H1 (cell line): ENCODE results near the gene ZNF618. TPM values are rescaled to one million over a fixed set of nuclear protein-coding genes. Genes with fewer than 3 reads are reported as not detected.

Experiments
- CTCF ChIA-PET: fragments of 300-600 bp; sonication (Branson Sonifier 250); formaldehyde crosslinking; loops from one replicate; lab custom pipeline; 2021; ENCODE audit not compliant: partially characterized antibody; lab: Charles Lee
- POLR2A ChIA-PET: fragments of 300-600 bp; sonication (Branson Sonifier 250); formaldehyde crosslinking; loops from one replicate; lab custom pipeline; 2021; ENCODE audit warnings: inconsistent platforms; ENCODE audit not compliant: partially characterized antibody; lab: Charles Lee
- DNase-seq, 2 experiments: peaks; one replicate each; pipeline versions ENCODE4 v3.0.0 to v3.0.0-alpha.2; 2010 to 2022; ENCODE audit warnings: low spot score in 2 of 2, low read depth in 1 of 2, mixed read lengths in 1 of 2
- FAIRE-seq: peaks from 2 replicates; lab custom pipeline; 2011; peaks lifted over from hg19 to GRCh38; lab: Jason Lieb, UNC
- H2AFZ ChIP-seq: 2 replicates; pipeline ENCODE4 v1.8.1; 2012; ENCODE audit warnings: low read length, inconsistent platforms
- H2AK5ac ChIP-seq: 2 replicates; pipeline ENCODE4 v1.6.1; 2013; ENCODE audit warnings: low read depth, low read length
- H2BK120ac ChIP-seq: replicated peaks from 2 replicates; pipeline ENCODE3; 2013; ENCODE audit warnings: low read depth, low read length, inconsistent platforms
- H2BK12ac ChIP-seq: 2 replicates; pipeline ENCODE4 v1.6.1; 2013; ENCODE audit warnings: low read depth, low read length
- H2BK15ac ChIP-seq: 2 replicates; pipeline ENCODE4 v1.6.1; 2013; ENCODE audit warnings: low read length
- H2BK20ac ChIP-seq: 2 replicates; pipeline ENCODE4 v1.6.1; 2013; ENCODE audit warnings: low read length
- H2BK5ac ChIP-seq: 2 replicates; pipeline ENCODE4 v1.6.1; 2013; ENCODE audit warnings: low read depth, low read length
- H3K14ac ChIP-seq: 2 replicates; pipeline ENCODE4 v1.6.1; 2013; ENCODE audit warnings: inconsistent platforms; ENCODE audit not compliant: insufficient read length
- H3K18ac ChIP-seq: 2 replicates; pipeline ENCODE4 v1.6.1; 2013; ENCODE audit warnings: low read length; ENCODE audit errors: extremely low read depth
- H3K23ac ChIP-seq: 2 replicates; pipeline ENCODE4 v1.6.1; 2013; ENCODE audit warnings: inconsistent platforms; ENCODE audit not compliant: insufficient read length
- H3K23me2 ChIP-seq: 2 replicates; pipeline ENCODE4 v1.6.1; 2013; ENCODE audit warnings: low read depth, low read length
- H3K27ac ChIP-seq: 2 replicates; pipeline ENCODE4 v1.6.1; 2011; ENCODE audit warnings: low read depth, low read length, inconsistent platforms
- H3K27me3 ChIP-seq, 4 experiments: replicated peaks in 1 of 4; 1 replicate in 1 of 4; 2 replicates in 3 of 4; pipeline versions ENCODE4 v1.6.1 to v1.8.1; 2011 to 2013; ENCODE audit warnings: low read length in 3 of 4, mild to moderate bottlenecking in 3 of 4, inconsistent platforms in 2 of 4, mixed read lengths in 2 of 4, moderate library complexity in 1 of 4; ENCODE audit not compliant: control insufficient read depth in 3 of 4, insufficient read depth in 3 of 4; ENCODE audit errors: extremely low read depth in 1 of 4
- H3K36me3 ChIP-seq, 4 experiments: 2 replicates each; pipeline versions ENCODE4 v1.6.1 to v1.8.1; 2011 to 2013; ENCODE audit warnings: mild to moderate bottlenecking in 4 of 4, low read length in 3 of 4, moderate library complexity in 2 of 4, control low read depth in 1 of 4, inconsistent platforms in 1 of 4; ENCODE audit not compliant: insufficient read depth in 4 of 4, control insufficient read depth in 2 of 4
- H3K4ac ChIP-seq: replicated peaks from 2 replicates; pipeline ENCODE3; 2013; ENCODE audit warnings: low read length, low read depth, mixed read lengths, inconsistent platforms; ENCODE audit not compliant: insufficient read length
- H3K4me1 ChIP-seq, 4 experiments: replicated peaks in 1 of 4; 1 replicate in 1 of 4; 2 replicates in 3 of 4; pipeline versions ENCODE4 v1.6.1 to v1.8.1; 2011 to 2013; ENCODE audit warnings: low read length in 3 of 4, inconsistent platforms in 2 of 4, mixed read lengths in 1 of 4; ENCODE audit not compliant: insufficient read depth in 4 of 4, control insufficient read depth in 3 of 4
- H3K4me2 ChIP-seq, 2 experiments: 2 replicates each; pipeline versions ENCODE4 v1.6.1 to v1.8.1; 2011 to 2013; ENCODE audit warnings: low read depth in 2 of 2, low read length in 2 of 2, control low read depth in 1 of 2, inconsistent platforms in 1 of 2, mild to moderate bottlenecking in 1 of 2; ENCODE audit not compliant: insufficient read depth in 1 of 2
- H3K4me3 ChIP-seq, 4 experiments: fragments of 200-600, 300-600 bp in 1 of 4; sonication (generic), shearing (Covaris generic), sonication (Bioruptor Twin) in 1 of 4; 2 replicates each; pipeline versions ENCODE4 v1.5.1 to v1.8.1; 2011 to 2016; ENCODE audit warnings: low read length in 4 of 4, low read depth in 3 of 4, control low read depth in 2 of 4, inconsistent platforms in 2 of 4, mild to moderate bottlenecking in 2 of 4, mixed read lengths in 1 of 4, moderate library complexity in 1 of 4; ENCODE audit not compliant: insufficient read depth in 2 of 4; ENCODE audit errors: extremely low read depth in 1 of 4
- H3K56ac ChIP-seq: replicated peaks from 2 replicates; pipeline ENCODE3; 2013; ENCODE audit warnings: low read depth, mild to moderate bottlenecking, mixed read lengths, low read length, inconsistent platforms; ENCODE audit not compliant: insufficient read length
- H3K79me1 ChIP-seq: 2 replicates; pipeline ENCODE4 v1.6.1; 2013; ENCODE audit warnings: low read depth, low read length, control low read depth
- H3K79me2 ChIP-seq, 2 experiments: 2 replicates each; pipeline versions ENCODE4 v1.6.1 to v1.8.1; 2012 to 2013; ENCODE audit warnings: low read length in 2 of 2, mild to moderate bottlenecking in 2 of 2, inconsistent platforms in 1 of 2; ENCODE audit not compliant: insufficient read depth in 2 of 2, control insufficient read depth in 1 of 2
- H3K9ac ChIP-seq, 4 experiments: replicated peaks in 1 of 4; 1 replicate in 1 of 4; 2 replicates in 3 of 4; pipeline versions ENCODE4 v1.6.1 to v1.8.1; 2011 to 2013; ENCODE audit warnings: low read depth in 3 of 4, low read length in 3 of 4, control low read depth in 2 of 4, mild to moderate bottlenecking in 2 of 4, moderate library complexity in 2 of 4, inconsistent platforms in 1 of 4; ENCODE audit errors: extremely low read depth in 1 of 4
- H3K9me3 ChIP-seq, 2 experiments: 2 replicates each; pipeline versions ENCODE4 v1.6.1 to v1.8.1; 2012 to 2013; ENCODE audit warnings: mild to moderate bottlenecking in 2 of 2, moderate library complexity in 2 of 2, control low read depth in 1 of 2, inconsistent platforms in 1 of 2, low read depth in 1 of 2, low read length in 1 of 2, mixed read lengths in 1 of 2; ENCODE audit not compliant: insufficient read depth in 2 of 2
- H4K20me1 ChIP-seq, 2 experiments: replicated peaks in 1 of 2; 2 replicates each; pipeline versions ENCODE3 to v1.8.1; 2011 to 2013; ENCODE audit warnings: inconsistent platforms in 2 of 2, low read length in 2 of 2, mild to moderate bottlenecking in 1 of 2; ENCODE audit not compliant: insufficient read depth in 2 of 2, control insufficient read depth in 1 of 2
- H4K5ac ChIP-seq: 2 replicates; pipeline ENCODE4 v1.6.1; 2013; ENCODE audit warnings: low read length, low read depth, mixed read lengths, inconsistent platforms; ENCODE audit not compliant: insufficient read length
- H4K8ac ChIP-seq: 2 replicates; pipeline ENCODE4 v1.8.0; 2013; ENCODE audit warnings: mild to moderate bottlenecking, moderate library complexity, low read length, inconsistent platforms; ENCODE audit not compliant: insufficient read depth; ENCODE audit errors: extremely low read depth
- H4K91ac ChIP-seq: replicated peaks from 2 replicates; pipeline ENCODE3; 2013; ENCODE audit warnings: low read length, mixed read lengths, inconsistent platforms; ENCODE audit not compliant: insufficient read length
- CTBP2 ChIP-seq: IDR thresholded peaks from 2 replicates; pipeline ENCODE4 v1.7.0; 2011; ENCODE audit warnings: borderline replicate concordance, mild to moderate bottlenecking, moderate library complexity, mixed read lengths, low read length; ENCODE audit not compliant: insufficient read depth, insufficient read length
- EGR1 ChIP-seq: IDR thresholded peaks from 2 replicates; pipeline ENCODE4 v1.6.1; 2011; ENCODE audit warnings: low read depth, low read length, borderline replicate concordance
- RNF2 ChIP-seq: fragments of 200-900, 300-1000 bp; sonication (generic); IDR thresholded peaks from 2 replicates; pipeline ENCODE4 v1.7.1; 2016; ENCODE audit warnings: borderline replicate concordance, low read depth, mild to moderate bottlenecking, antibody characterized with exemption, low read length; ENCODE audit not compliant: poor library complexity, severe bottlenecking; ENCODE audit errors: missing control alignments
- SP4 ChIP-seq: IDR thresholded peaks from 2 replicates; pipeline ENCODE4 v1.6.1; 2012; ENCODE audit warnings: low read length, inconsistent platforms
- TAF7 ChIP-seq: optimal IDR thresholded peaks from 2 replicates; pipeline ENCODE3; 2011; ENCODE audit warnings: low read depth, mild to moderate bottlenecking, inconsistent platforms, low read length, moderate library complexity, borderline replicate concordance
- TBP ChIP-seq: IDR thresholded peaks from 2 replicates; pipeline ENCODE4 v1.6.1; 2011; ENCODE audit warnings: low read depth, low read length, improper control_type of control experiment
- TEAD4 ChIP-seq: IDR thresholded peaks from 2 replicates; pipeline ENCODE4 v1.6.1; 2012; ENCODE audit warnings: low read depth, low read length, inconsistent platforms, mixed read lengths
- WGBS, 2 experiments: shearing (Covaris generic) in 1 of 2; methylation state at CpG; one replicate each; pipeline versions ENCODE4 v1.1.6 to v1.1.7; 2013 to 2015; ENCODE audit warnings: low lambda C conversion rate in 2 of 2, mixed read lengths in 2 of 2, inconsistent platforms in 1 of 2, low coverage in 1 of 2, missing lambda C conversion rate in 1 of 2; ENCODE audit not compliant: insufficient replicate concordance in 2 of 2, insufficient coverage in 1 of 2, insufficient read length in 1 of 2; ENCODE audit errors: extremely low coverage in 1 of 2, missing lambda C conversion rate in 1 of 2; 5-methylcytosine and 5-hydroxymethylcytosine counted together
- polyA plus RNA-seq, 7 experiments: library from polyadenylated mRNA; depleted of rRNA in 3 of 7; stranded (reverse) in 5 of 7; unstranded in 2 of 7; fragments of >200 nt in 5 of 7; fragments of 200-250 nt in 2 of 7; gene quantifications; 1 replicate in 5 of 7; 2 replicates in 1 of 7; 4 replicates in 1 of 7; pipeline versions ENCODE4 v1.2.1 to v1.2.3, GENCODE V29; 2011 to 2013; ENCODE audit warnings: missing spikeins in 2 of 7, mixed read lengths in 2 of 7
- total RNA-seq: library from RNA; stranded (reverse); fragmentation: NEBNext Ultra II Directional; extraction: Animal tissue kit (Norgen Biotek cat#: 25700); gene quantifications from 2 replicates; pipeline ENCODE4 v1.2.1, GENCODE V29; 2021
- TF ChIP-seq, protein P1 (sequence below), 3 experiments: IDR thresholded peaks; 1 replicate in 2 of 3; 2 replicates in 1 of 3; pipeline versions ENCODE4 v1.5.1 to v1.6.1; 2011; ENCODE audit warnings: low read length in 3 of 3, mild to moderate bottlenecking in 3 of 3, inconsistent platforms in 2 of 3, low read depth in 1 of 3, moderate library complexity in 1 of 3; ENCODE audit not compliant: insufficient read depth in 1 of 3; ENCODE audit errors: control extremely low read depth in 1 of 3

ZNF618 gene
- total and polyA plus RNA-seq, 2 of the 8 experiments (the other 6 are each of a cell fraction or from before 2014, with no cell fraction given), result 9.6 to 28.5 TPM

DNA sequence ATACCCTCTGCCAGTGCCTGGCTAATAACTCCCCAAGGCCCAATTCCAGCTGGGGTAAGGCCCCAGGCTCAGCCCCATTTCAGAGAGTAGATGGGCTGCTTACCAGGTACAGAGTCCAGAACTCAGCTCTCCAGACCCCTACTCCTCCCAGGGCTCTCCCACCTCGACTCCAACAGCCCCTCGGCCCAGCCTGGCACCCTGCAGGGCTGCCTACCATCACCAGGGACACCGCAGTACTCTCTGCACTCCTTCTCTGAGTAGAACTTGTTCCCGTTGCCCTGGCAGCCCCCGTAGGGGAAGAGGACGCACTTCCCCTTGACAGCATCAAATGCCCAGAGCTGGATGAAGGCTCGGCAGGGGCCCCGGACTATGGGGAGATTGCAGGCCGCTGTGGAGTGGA lies 184.6 kb downstream of the ZNF618 start:
- Histone ChIP-seq H2BK5ac (no peak overlapping the region), H3K4me3 (no peak overlapping the region), H3K14ac (no peak overlapping the region), H3K56ac (no peak overlapping the region), H3K27me3 (no peaks in the 10 kb centered on the region), H3K23me2 (no peaks in the 10 kb centered on the region), H4K91ac (no peak overlapping the region), H3K23ac (no peak overlapping the region), H2BK20ac (no peak overlapping the region), H3K9ac (no peak overlapping the region), H4K8ac (no peak overlapping the region), H3K9me3 (no peaks in the 10 kb centered on the region), H2AFZ (no peak overlapping the region), H3K79me1 (no peaks in the 10 kb centered on the region), H3K18ac (no peak overlapping the region), H3K36me3 (no peaks in the 10 kb centered on the region), H3K4me1 (no peaks in the 10 kb centered on the region), H3K79me2 (no peaks in the 10 kb centered on the region), H2BK120ac (no peak overlapping the region), H2BK15ac (no peak overlapping the region), H3K4ac (no peak overlapping the region), H3K27ac (no peak overlapping the region), H4K5ac (no peak overlapping the region), H2BK12ac (no peak overlapping the region), H2AK5ac (no peak overlapping the region), H3K4me2 (no peak overlapping the region), H4K20me1 (no peaks in the 10 kb centered on the region)
- CTCF ChIA-PET, result interaction anchor here (1.0 to 2.5 kb wide), 5 partner anchors 11 to 323 kb away, joined by 3 to 9 read pairs (median 4); no protein-coding TSS in a partner anchor
- 83% methylated on average over 9 of the region's 9 CpGs; no CpG with 5 or more reads in 1 of the 2 experiments for WGBS, 2 experiments
- POLR2A ChIA-PET, result interaction anchor here (1.0 kb wide), 1 partner anchor 10 kb away, joined by 3 read pairs; no protein-coding TSS in a partner anchor
- DNase-seq (peak in 1 of 2 experiments; percentile 45), FAIRE-seq (no peak)
- TF ChIP-seq, protein P1, sequence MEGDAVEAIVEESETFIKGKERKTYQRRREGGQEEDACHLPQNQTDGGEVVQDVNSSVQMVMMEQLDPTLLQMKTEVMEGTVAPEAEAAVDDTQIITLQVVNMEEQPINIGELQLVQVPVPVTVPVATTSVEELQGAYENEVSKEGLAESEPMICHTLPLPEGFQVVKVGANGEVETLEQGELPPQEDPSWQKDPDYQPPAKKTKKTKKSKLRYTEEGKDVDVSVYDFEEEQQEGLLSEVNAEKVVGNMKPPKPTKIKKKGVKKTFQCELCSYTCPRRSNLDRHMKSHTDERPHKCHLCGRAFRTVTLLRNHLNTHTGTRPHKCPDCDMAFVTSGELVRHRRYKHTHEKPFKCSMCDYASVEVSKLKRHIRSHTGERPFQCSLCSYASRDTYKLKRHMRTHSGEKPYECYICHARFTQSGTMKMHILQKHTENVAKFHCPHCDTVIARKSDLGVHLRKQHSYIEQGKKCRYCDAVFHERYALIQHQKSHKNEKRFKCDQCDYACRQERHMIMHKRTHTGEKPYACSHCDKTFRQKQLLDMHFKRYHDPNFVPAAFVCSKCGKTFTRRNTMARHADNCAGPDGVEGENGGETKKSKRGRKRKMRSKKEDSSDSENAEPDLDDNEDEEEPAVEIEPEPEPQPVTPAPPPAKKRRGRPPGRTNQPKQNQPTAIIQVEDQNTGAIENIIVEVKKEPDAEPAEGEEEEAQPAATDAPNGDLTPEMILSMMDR (IDR thresholded peaks at IDR 0.05; ENCODE audit: control extremely low read depth in 1 of 3, insufficient read depth in 1 of 3, low read depth in 1 of 3, low read length in 3 of 3), result no peak
- TF ChIP-seq TEAD4 (no peak), TAF7 (no peak), RNF2 (no peak), EGR1 (no peak), SP4 (no peak), TBP (no peak), CTBP2 (no peak)
